DND-41 (cell line): ENCODE measurements around the gene LYRM4.

ENCODE experiments used
- EZH2 ChIP-seq: IDR thresholded peaks from 3 replicates; pipeline ENCODE4 v1.6.1; 2012; ENCODE audit warnings: borderline replicate concordance, low read depth, mild to moderate bottlenecking, moderate library complexity, low read length, inconsistent platforms; ENCODE audit not compliant: severe bottlenecking
- TF ChIP-seq, protein P1 (sequence below): IDR thresholded peaks from 2 replicates; pipeline ENCODE4 v1.5.1; 2012; ENCODE audit warnings: borderline replicate concordance, low read length, moderate library complexity, mild to moderate bottlenecking; ENCODE audit not compliant: poor library complexity, severe bottlenecking; ENCODE audit errors: extremely low read depth

DNA sequence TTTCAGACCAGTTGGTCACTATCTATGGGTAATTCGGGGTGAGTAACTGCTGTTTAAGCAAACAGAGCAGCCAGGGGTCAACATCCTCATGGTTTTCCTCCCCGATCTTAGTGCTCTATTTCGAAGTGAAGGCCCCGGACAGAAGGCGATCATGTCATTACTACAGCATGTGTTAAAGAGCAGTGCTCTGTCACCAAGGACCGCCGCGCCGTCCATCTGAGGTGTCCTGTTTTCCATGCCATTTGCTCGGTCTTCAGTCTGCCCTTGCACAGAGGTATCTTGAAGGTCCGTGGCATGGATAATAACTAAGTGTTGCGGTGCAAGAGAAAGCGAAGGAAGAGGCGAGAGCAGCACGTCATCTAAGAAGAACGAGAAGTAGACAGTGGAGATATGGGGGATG, 150.5 kb downstream of the LYRM4 start:
- TF ChIP-seq EZH2, result no peak
- TF ChIP-seq, protein P1, sequence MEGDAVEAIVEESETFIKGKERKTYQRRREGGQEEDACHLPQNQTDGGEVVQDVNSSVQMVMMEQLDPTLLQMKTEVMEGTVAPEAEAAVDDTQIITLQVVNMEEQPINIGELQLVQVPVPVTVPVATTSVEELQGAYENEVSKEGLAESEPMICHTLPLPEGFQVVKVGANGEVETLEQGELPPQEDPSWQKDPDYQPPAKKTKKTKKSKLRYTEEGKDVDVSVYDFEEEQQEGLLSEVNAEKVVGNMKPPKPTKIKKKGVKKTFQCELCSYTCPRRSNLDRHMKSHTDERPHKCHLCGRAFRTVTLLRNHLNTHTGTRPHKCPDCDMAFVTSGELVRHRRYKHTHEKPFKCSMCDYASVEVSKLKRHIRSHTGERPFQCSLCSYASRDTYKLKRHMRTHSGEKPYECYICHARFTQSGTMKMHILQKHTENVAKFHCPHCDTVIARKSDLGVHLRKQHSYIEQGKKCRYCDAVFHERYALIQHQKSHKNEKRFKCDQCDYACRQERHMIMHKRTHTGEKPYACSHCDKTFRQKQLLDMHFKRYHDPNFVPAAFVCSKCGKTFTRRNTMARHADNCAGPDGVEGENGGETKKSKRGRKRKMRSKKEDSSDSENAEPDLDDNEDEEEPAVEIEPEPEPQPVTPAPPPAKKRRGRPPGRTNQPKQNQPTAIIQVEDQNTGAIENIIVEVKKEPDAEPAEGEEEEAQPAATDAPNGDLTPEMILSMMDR, result no peak
